OCI-LY7 (cell line): ENCODE data around the gene RAB22A.

Experiments used
- EZH2phosphoT487 ChIP-seq: fragments of 200-600 bp; sonication (generic); IDR thresholded peaks from 2 replicates; pipeline ENCODE4 v1.6.1; 2018; ENCODE audit warnings: low read depth, borderline replicate concordance, mild to moderate bottlenecking, mixed run types, antibody characterized with exemption, low read length, moderate library complexity, mixed read lengths
- TF ChIP-seq, protein P1 (sequence below): fragments of 200-600 bp; sonication (generic); conservative IDR thresholded peaks from 2 replicates; pipeline ENCODE4 v1.5.1; 2014; ENCODE audit warnings: mild to moderate bottlenecking, antibody characterized with exemption, low read length, moderate library complexity, mixed read lengths

GRCh38 chr20:58377017-58377416 is 67.5 kb downstream of the RAB22A start:
- TF ChIP-seq, protein P1, sequence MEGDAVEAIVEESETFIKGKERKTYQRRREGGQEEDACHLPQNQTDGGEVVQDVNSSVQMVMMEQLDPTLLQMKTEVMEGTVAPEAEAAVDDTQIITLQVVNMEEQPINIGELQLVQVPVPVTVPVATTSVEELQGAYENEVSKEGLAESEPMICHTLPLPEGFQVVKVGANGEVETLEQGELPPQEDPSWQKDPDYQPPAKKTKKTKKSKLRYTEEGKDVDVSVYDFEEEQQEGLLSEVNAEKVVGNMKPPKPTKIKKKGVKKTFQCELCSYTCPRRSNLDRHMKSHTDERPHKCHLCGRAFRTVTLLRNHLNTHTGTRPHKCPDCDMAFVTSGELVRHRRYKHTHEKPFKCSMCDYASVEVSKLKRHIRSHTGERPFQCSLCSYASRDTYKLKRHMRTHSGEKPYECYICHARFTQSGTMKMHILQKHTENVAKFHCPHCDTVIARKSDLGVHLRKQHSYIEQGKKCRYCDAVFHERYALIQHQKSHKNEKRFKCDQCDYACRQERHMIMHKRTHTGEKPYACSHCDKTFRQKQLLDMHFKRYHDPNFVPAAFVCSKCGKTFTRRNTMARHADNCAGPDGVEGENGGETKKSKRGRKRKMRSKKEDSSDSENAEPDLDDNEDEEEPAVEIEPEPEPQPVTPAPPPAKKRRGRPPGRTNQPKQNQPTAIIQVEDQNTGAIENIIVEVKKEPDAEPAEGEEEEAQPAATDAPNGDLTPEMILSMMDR: no peak
- TF ChIP-seq EZH2phosphoT487: no peak
